Mesothelial cell of epicardium (in vitro differentiated cells): Measurements from ENCODE around the gene CYTH1. TPM values are rescaled to one million over a fixed set of nuclear protein-coding genes. Genes with fewer than 3 reads are reported as not detected.

Experiments
- DNase-seq, 2 experiments: peaks; one replicate each; pipeline ENCODE4 v3.0.0; 2021; ENCODE audit warnings: low spot score in 2 of 2; ENCODE audit not compliant: unreplicated experiment in 2 of 2
- H3K27ac Mint-ChIP-seq: 2 replicates; pipeline ENCODE4 v1.8.0; 2021; ENCODE audit warnings: mixed read lengths
- H3K27me3 Mint-ChIP-seq: 2 replicates; pipeline ENCODE4 v1.8.0; 2021; ENCODE audit warnings: low read depth, mixed read lengths
- H3K36me3 Mint-ChIP-seq: 2 replicates; pipeline ENCODE4 v1.8.0; 2021; ENCODE audit warnings: mixed read lengths
- H3K4me1 Mint-ChIP-seq: 2 replicates; pipeline ENCODE4 v1.8.0; 2021; ENCODE audit warnings: mixed read lengths
- H3K4me3 Mint-ChIP-seq: 2 replicates; pipeline ENCODE4 v1.8.0; 2021; ENCODE audit warnings: mild to moderate bottlenecking, moderate library complexity, mixed read lengths
- H3K9me3 Mint-ChIP-seq: 2 replicates; pipeline ENCODE4 v1.8.0; 2021; ENCODE audit warnings: mixed read lengths
- CTCF ChIP-seq: fragments of 200-600 bp; sonication (generic); IDR thresholded peaks from one replicate; pipeline ENCODE4 v1.5.0; 2021; ENCODE audit warnings: antibody characterized with exemption; ENCODE audit not compliant: unreplicated experiment
- total RNA-seq: library from RNA; stranded (reverse); gene quantifications from 3 replicates; pipeline ENCODE4 v1.2.1, GENCODE V29; 2021

The CYTH1 gene
- total RNA-seq, 1 donor from 2014 or later = 42.8 TPM

GRCh38 chr17:78628547-78629435 is 153.3 kb downstream of the CYTH1 start:
- Mint-ChIP-seq H3K4me1 (peaks cover 3% of the 10 kb centered on the region), H3K27ac (no peak overlapping the region), H3K9me3 (no peaks in the 10 kb centered on the region), H3K4me3 (no peak overlapping the region), H3K36me3 (no peaks in the 10 kb centered on the region), H3K27me3 (no peaks in the 10 kb centered on the region)
- DNase-seq = no peak
- no peak for TF ChIP-seq CTCF

- Mint-ChIP-seq H3K4me3 (no peak overlapping the region), H3K9me3 (peaks cover 7% of the 10 kb centered on the region), H3K27me3 (no peaks in the 10 kb centered on the region), H3K27ac (no peak overlapping the region), H3K4me1 (peaks cover 3% of the 10 kb centered on the region), H3K36me3 (peaks cover 5% of the 10 kb centered on the region)
- TF ChIP-seq CTCF = no peak
- DNase-seq = no peak
Observed at GRCh38 chr17:78624324-78625151, 157.5 kb downstream of the CYTH1 start.

Other genes with a start within 250 kb of the CYTH1 start
- gene DNAH17, start 204.9 kb downstream of the CYTH1 start, total RNA-seq = 0.14 to 0.87 TPM (median 0.22 TPM) in 3 replicates
- 62.0 to 63.0 TPM (median 62.5 TPM) in 3 replicates for gene USP36, start 58.5 kb upstream of the CYTH1 start, total RNA-seq
- 3.2 to 4.2 TPM (median 3.8 TPM) in 3 replicates for gene CEP295NL, start 120.9 kb upstream of the CYTH1 start, total RNA-seq
- gene TIMP2, start 143.1 kb upstream of the CYTH1 start, total RNA-seq = 106 to 109 TPM (median 106 TPM) in 3 replicates
- 373 to 393 TPM (median 375 TPM) in 3 replicates for gene LGALS3BP, start 197.7 kb upstream of the CYTH1 start, total RNA-seq
- 64.2 to 79.3 TPM (median 68.2 TPM) in 3 replicates for gene CANT1, start 227.5 kb upstream of the CYTH1 start, total RNA-seq
- gene C1QTNF1, start 241.9 kb upstream of the CYTH1 start, total RNA-seq = 21.9 to 22.1 TPM (median 22.1 TPM) in 3 replicates